Measurements from ENCODE around the gene FOXP4. TPM values are rescaled to one million over a fixed set of nuclear protein-coding genes. Genes with fewer than 3 reads are reported as not detected.

Gene FOXP4
- total RNA-seq, 2 donors from 2014 or later: 25.9 to 27.7 TPM

DNA sequence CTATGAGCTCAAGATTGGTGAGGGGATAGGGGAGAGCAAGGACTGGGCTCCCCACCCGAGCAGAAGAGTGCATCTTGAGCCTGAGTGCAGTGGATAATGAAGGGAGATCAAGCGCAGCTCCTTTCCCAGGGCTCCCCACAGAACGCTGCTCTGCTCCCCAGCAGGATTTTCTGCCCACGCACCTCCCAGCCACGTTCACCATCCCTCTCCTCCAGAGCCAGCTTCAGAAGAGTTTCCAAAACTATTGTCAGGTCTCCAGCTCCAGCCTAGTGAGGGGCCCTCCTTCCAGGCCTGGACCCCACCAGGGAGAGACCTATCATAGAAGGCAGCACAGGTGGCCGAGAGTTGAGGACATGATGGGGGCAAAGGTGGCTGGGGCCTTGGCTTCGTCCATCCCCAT, 34.5 kb downstream of the FOXP4 start:
- ATAC-seq (replicated peaks in 1 of 2) (no peak), DNase-seq (no peak)
- Mint-ChIP-seq H3K27me3 (ENCODE audit: low read depth) (no peaks in the 10 kb centered on the region), H3K36me3 (ENCODE audit: insufficient read depth in 2 of 2) (no peaks in the 10 kb centered on the region), H3K4me3 (no peak overlapping the region), H3K4me1 (ENCODE audit: low read depth) (no peaks in the 10 kb centered on the region), H3K27ac (no peak overlapping the region), H3K9me3 (no peaks in the 10 kb centered on the region)

GRCh38 chr6:41581381-41581991, 35.3 kb downstream of the FOXP4 start:
- DNase-seq (no peak), ATAC-seq (replicated peaks in 1 of 2) (no peak)
- Mint-ChIP-seq H3K27ac (no peak overlapping the region), H3K27me3 (ENCODE audit: low read depth) (no peaks in the 10 kb centered on the region), H3K9me3 (no peaks in the 10 kb centered on the region), H3K36me3 (ENCODE audit: insufficient read depth in 2 of 2) (no peaks in the 10 kb centered on the region), H3K4me3 (no peak overlapping the region), H3K4me1 (ENCODE audit: low read depth) (no peaks in the 10 kb centered on the region)

GRCh38 chr6:41582540-41582939, 36.4 kb downstream of the FOXP4 start:
- H3K4me1 Mint-ChIP-seq (ENCODE audit: low read depth): no peaks in the 10 kb centered on the region
- H3K9me3 Mint-ChIP-seq: no peaks in the 10 kb centered on the region
- no peak overlapping the region for H3K4me3 Mint-ChIP-seq
- H3K36me3 Mint-ChIP-seq (ENCODE audit: insufficient read depth in 2 of 2): no peaks in the 10 kb centered on the region
- ATAC-seq (replicated peaks in 1 of 2): no peak
- H3K27me3 Mint-ChIP-seq (ENCODE audit: low read depth): no peaks in the 10 kb centered on the region
- no peak overlapping the region for H3K27ac Mint-ChIP-seq
- no peak for DNase-seq

DNA sequence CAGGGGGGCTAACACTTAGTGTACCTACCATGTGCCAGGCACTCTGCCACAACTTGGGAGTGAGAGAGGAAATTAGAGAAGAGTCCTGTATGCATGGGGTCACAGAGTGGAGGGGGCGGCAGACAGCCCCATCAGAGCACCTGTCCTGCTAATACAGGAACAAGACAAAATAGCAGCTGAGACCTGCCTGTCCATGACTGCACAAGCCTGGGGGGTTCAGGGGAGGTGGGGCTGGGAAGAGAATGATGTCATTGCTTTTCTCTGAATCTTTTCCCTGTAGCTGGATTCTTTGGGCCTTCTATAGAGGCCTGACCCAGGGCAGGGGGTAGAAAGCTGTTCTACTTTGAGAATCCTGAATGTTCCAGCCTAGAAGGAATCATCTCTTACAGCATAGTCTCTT, 37.4 kb downstream of the FOXP4 start:
- Mint-ChIP-seq H3K9me3 (no peaks in the 10 kb centered on the region), H3K27ac (no peak overlapping the region), H3K27me3 (ENCODE audit: low read depth) (no peaks in the 10 kb centered on the region), H3K4me3 (no peak overlapping the region), H3K4me1 (ENCODE audit: low read depth) (no peaks in the 10 kb centered on the region), H3K36me3 (ENCODE audit: insufficient read depth in 2 of 2) (no peaks in the 10 kb centered on the region)
- ATAC-seq (replicated peaks in 1 of 2): no peak
- no peak for DNase-seq

DNA sequence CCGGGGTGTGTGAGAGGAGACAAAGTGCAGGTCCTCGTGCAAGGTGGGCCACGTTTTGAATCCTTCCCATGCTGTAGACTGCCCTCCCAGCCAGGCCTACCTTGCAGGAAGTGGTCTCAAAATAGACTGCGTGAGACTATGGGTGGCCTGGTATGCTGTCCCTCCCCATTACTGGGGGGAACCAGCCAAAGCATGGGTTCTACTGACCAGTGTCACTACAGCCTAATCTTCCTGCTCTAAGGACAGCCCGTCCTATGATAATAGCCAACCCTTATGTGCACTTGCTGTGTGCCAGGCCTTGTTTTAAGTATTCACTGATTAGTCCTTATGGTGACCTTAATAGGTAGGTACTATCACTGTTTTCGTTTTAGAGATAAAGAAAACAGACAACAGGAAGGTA, 38.0 kb downstream of the FOXP4 start:
- H3K9me3 Mint-ChIP-seq: no peaks in the 10 kb centered on the region
- H3K27me3 Mint-ChIP-seq (ENCODE audit: low read depth): no peaks in the 10 kb centered on the region
- H3K36me3 Mint-ChIP-seq (ENCODE audit: insufficient read depth in 2 of 2): no peaks in the 10 kb centered on the region
- H3K27ac Mint-ChIP-seq: no peak overlapping the region
- ATAC-seq (replicated peaks in 1 of 2): no peak
- DNase-seq: no peak
- no peak overlapping the region for H3K4me3 Mint-ChIP-seq
- H3K4me1 Mint-ChIP-seq (ENCODE audit: low read depth): no peaks in the 10 kb centered on the region

GRCh38 chr6:41584668-41585205, 38.6 kb downstream of the FOXP4 start:
- no peaks in the 10 kb centered on the region for H3K4me1 Mint-ChIP-seq (ENCODE audit: low read depth)

GRCh38 chr6:41585605-41586004, 39.4 kb downstream of the FOXP4 start:
- H3K4me1 Mint-ChIP-seq (ENCODE audit: low read depth): no peaks in the 10 kb centered on the region
- peaks cover 0 to 2% of the 10 kb centered on the region in 2 donors for H3K36me3 Mint-ChIP-seq (ENCODE audit: insufficient read depth in 2 of 2)
- ATAC-seq (replicated peaks in 1 of 2) (no peak), DNase-seq (no peak)
- H3K4me3 Mint-ChIP-seq: no peak overlapping the region
- no peak overlapping the region for H3K27ac Mint-ChIP-seq
- no peaks in the 10 kb centered on the region for H3K9me3 Mint-ChIP-seq
- no peaks in the 10 kb centered on the region for H3K27me3 Mint-ChIP-seq (ENCODE audit: low read depth)

More at GRCh38 chr6:41584668-41585205, 38.6 kb downstream of the FOXP4 start:
- DNase-seq (no peak), ATAC-seq (replicated peaks in 1 of 2) (no peak)
- no peak overlapping the region for H3K27ac Mint-ChIP-seq
- no peak overlapping the region for H3K4me3 Mint-ChIP-seq
- H3K27me3 Mint-ChIP-seq (ENCODE audit: low read depth): no peaks in the 10 kb centered on the region
- no peaks in the 10 kb centered on the region for H3K9me3 Mint-ChIP-seq
- no peaks in the 10 kb centered on the region for H3K36me3 Mint-ChIP-seq (ENCODE audit: insufficient read depth in 2 of 2)

DNA sequence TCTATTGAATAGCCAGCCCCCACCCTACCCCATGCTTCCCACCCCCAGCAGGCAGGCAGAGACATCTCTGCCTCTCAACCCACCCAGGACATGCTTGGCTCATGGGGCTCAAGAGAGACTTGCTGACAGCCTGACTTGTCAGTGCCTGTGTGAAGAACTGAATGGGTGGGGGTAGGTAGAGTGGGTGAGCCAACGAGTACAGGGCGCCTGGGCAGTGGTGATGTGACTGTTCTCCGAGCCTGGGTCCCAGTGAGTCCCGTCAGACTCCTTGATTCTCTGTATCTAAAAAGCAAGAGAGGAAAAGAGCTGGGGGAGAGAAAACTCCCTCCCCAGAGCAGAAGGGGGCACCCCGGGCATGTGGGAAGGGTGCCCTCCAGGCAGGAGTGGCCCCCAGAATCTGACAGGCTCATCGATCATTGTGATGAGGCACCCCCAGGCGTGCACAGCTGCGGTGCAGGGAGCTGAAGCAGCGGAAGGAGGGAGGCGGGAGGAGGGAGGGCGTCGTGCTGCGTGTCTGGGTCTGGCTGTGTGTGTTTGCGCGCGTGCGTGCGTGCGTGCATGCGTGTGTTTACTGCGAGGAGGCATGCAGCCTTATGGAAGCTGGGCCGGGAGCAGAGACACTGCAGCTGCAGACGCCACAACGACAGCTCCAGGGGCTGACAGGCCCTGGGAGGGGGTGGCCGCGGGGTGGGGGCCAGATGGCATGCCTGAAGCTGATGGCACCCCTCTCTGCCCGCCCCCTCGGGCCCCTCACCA, 40.2 kb downstream of the FOXP4 start:
- Mint-ChIP-seq H3K4me3 (no peak overlapping the region), H3K36me3 (ENCODE audit: insufficient read depth in 2 of 2) (peaks cover 0 to 2% of the 10 kb centered on the region in 2 donors), H3K4me1 (ENCODE audit: low read depth) (no peaks in the 10 kb centered on the region), H3K9me3 (no peaks in the 10 kb centered on the region), H3K27me3 (ENCODE audit: low read depth) (no peaks in the 10 kb centered on the region), H3K27ac (no peak overlapping the region)
- no peak for DNase-seq
- no peak for ATAC-seq (replicated peaks in 1 of 2)

- H3K27ac Mint-ChIP-seq: no peak overlapping the region
- H3K4me3 Mint-ChIP-seq: no peak overlapping the region
- H3K27me3 Mint-ChIP-seq (ENCODE audit: low read depth): no peaks in the 10 kb centered on the region
- no peaks in the 10 kb centered on the region for H3K4me1 Mint-ChIP-seq (ENCODE audit: low read depth)
- ATAC-seq (replicated peaks in 1 of 2) (no peak), DNase-seq (no peak)
- peaks cover 0 to 2% of the 10 kb centered on the region in 2 donors for H3K36me3 Mint-ChIP-seq (ENCODE audit: insufficient read depth in 2 of 2)
- H3K9me3 Mint-ChIP-seq: no peaks in the 10 kb centered on the region
These were observed 41.1 kb downstream of the FOXP4 start for GRCh38 chr6:41587131-41587879.

GRCh38 chr6:41588111-41588510, 41.9 kb downstream of the FOXP4 start:
- DNase-seq: no peak
- Mint-ChIP-seq H3K36me3 (ENCODE audit: insufficient read depth in 2 of 2) (peaks cover 0 to 2% of the 10 kb centered on the region in 2 donors), H3K4me1 (ENCODE audit: low read depth) (no peaks in the 10 kb centered on the region), H3K27ac (no peak overlapping the region), H3K27me3 (ENCODE audit: low read depth) (no peaks in the 10 kb centered on the region), H3K9me3 (no peaks in the 10 kb centered on the region), H3K4me3 (no peak overlapping the region)
- no peak for ATAC-seq (replicated peaks in 1 of 2)

- Mint-ChIP-seq H3K27me3 (ENCODE audit: low read depth) (no peaks in the 10 kb centered on the region), H3K4me3 (no peak overlapping the region), H3K36me3 (ENCODE audit: insufficient read depth in 2 of 2) (peaks cover 0 to 2% of the 10 kb centered on the region in 2 donors), H3K9me3 (no peaks in the 10 kb centered on the region), H3K27ac (no peak overlapping the region), H3K4me1 (ENCODE audit: low read depth) (no peaks in the 10 kb centered on the region)
- DNase-seq (no peak), ATAC-seq (replicated peaks in 1 of 2) (no peak)
These were observed 43.0 kb downstream of the FOXP4 start for GRCh38 chr6:41589223-41589622.

DNA sequence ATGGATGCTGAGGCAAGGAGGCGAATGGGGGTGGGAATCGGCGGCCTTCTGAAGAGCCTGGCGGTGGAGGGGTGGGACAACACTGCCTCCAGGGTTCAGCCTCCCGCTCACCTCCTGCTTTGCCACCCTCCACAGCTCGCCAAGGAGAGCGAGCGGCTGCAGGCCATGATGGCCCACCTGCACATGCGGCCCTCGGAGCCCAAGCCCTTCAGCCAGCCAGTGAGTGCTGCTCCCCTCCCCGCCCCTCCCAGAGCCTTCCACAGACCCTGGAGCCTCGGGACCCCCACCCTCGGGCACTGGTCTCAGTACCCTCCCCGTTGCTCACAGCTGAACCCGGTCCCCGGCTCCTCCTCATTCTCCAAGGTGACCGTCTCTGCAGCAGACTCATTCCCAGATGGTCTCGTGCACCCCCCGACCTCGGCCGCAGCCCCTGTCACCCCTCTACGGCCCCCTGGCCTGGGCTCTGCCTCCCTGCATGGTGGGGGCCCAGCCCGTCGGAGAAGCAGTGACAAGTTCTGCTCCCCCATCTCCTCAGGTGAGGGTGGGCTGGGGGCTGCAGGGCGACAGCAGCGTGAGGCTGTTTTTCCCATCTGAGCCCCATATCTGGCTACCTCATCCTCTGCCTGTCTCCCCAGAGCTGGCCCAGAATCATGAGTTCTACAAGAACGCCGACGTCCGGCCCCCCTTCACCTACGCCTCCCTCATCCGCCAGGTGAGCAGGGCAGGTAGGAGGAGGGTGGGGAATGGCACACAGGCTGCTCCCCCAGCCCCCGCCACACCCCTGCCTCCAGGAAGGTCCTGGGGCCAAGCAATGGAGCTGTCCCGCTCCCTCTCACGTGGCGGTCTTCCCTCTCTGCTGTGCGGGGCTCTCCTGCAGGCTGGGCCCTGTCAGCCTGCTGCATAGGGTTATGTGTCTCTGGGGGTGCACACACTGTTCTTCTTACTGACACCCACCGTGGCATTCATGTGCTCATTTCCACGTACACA, 43.7 kb downstream of the FOXP4 start:
- Mint-ChIP-seq H3K4me1 (ENCODE audit: low read depth) (no peaks in the 10 kb centered on the region), H3K9me3 (no peaks in the 10 kb centered on the region), H3K27me3 (ENCODE audit: low read depth) (no peaks in the 10 kb centered on the region), H3K36me3 (ENCODE audit: insufficient read depth in 2 of 2) (peaks cover 0 to 2% of the 10 kb centered on the region in 2 donors), H3K27ac (no peak overlapping the region), H3K4me3 (no peak overlapping the region)
- no peak for DNase-seq
- ATAC-seq (replicated peaks in 1 of 2): no peak
